DND-41 (cell line): Measurements from ENCODE around the gene RNF144A.
A peak's percentile ranks its signal among the peaks of the same experiment; 100 is the strongest.

Experiments
- ATAC-seq: fragments of 200-7000 bp; cut with Tn5 transposase; 3 replicates; pipeline ENCODE4 v1.9.1; 2021; ENCODE audit warnings: low read depth; ENCODE audit not compliant: insufficient read depth
- DNase-seq: peaks from one replicate; pipeline ENCODE4 v3.0.0-alpha.2; 2020
- H2AFZ ChIP-seq: 2 replicates; pipeline ENCODE4 v1.6.0; 2012; ENCODE audit warnings: low read depth, low read length
- H3K27ac ChIP-seq: 2 replicates; pipeline ENCODE4 v1.5.1; 2012; ENCODE audit warnings: low read length, inconsistent platforms
- H3K27me3 ChIP-seq: fragments of 200-600 bp; sonication (generic); 2 replicates; pipeline ENCODE4 v1.6.0; 2012; ENCODE audit warnings: low read length, mild to moderate bottlenecking, inconsistent platforms; ENCODE audit not compliant: insufficient read depth, poor library complexity
- H3K36me3 ChIP-seq: 2 replicates; pipeline ENCODE4 v1.5.1; 2012; ENCODE audit warnings: low read length, inconsistent platforms; ENCODE audit not compliant: insufficient read depth
- H3K4me1 ChIP-seq: 2 replicates; pipeline ENCODE4 v1.5.1; 2012; ENCODE audit warnings: mild to moderate bottlenecking, low read length; ENCODE audit not compliant: insufficient read depth
- H3K4me2 ChIP-seq: 2 replicates; pipeline ENCODE4 v1.6.0; 2012; ENCODE audit warnings: mild to moderate bottlenecking, moderate library complexity, low read length, inconsistent platforms; ENCODE audit not compliant: insufficient read depth
- H3K4me3 ChIP-seq, 2 experiments: fragments of 200-600 bp in 1 of 2; shearing (Covaris generic) in 1 of 2; 2 replicates each; pipeline ENCODE4 v1.5.1; 2012 to 2016; ENCODE audit warnings: inconsistent platforms in 2 of 2, low read length in 2 of 2, mild to moderate bottlenecking in 2 of 2, low read depth in 1 of 2, moderate library complexity in 1 of 2
- H3K79me2 ChIP-seq: 2 replicates; pipeline ENCODE4 v1.6.0; 2012; ENCODE audit warnings: low read length, inconsistent platforms; ENCODE audit not compliant: insufficient read depth
- H3K9ac ChIP-seq: 2 replicates; pipeline ENCODE4 v1.6.0; 2012; ENCODE audit warnings: low read depth, mild to moderate bottlenecking, inconsistent platforms, low read length, moderate library complexity
- H3K9me3 ChIP-seq: 2 replicates; pipeline ENCODE4 v1.5.1; 2012; ENCODE audit warnings: low read length, moderate library complexity, mild to moderate bottlenecking, inconsistent platforms; ENCODE audit not compliant: insufficient read depth, severe bottlenecking
- H4K20me1 ChIP-seq: 2 replicates; pipeline ENCODE4 v1.6.0; 2012; ENCODE audit warnings: low read length; ENCODE audit not compliant: insufficient read depth
- CTCF ChIP-seq: IDR thresholded peaks from 2 replicates; pipeline ENCODE4 v1.5.1; 2012; ENCODE audit warnings: borderline replicate concordance, low read length, moderate library complexity, mild to moderate bottlenecking; ENCODE audit not compliant: poor library complexity, severe bottlenecking; ENCODE audit errors: extremely low read depth
- EZH2 ChIP-seq: IDR thresholded peaks from 3 replicates; pipeline ENCODE4 v1.6.1; 2012; ENCODE audit warnings: borderline replicate concordance, low read depth, mild to moderate bottlenecking, moderate library complexity, low read length, inconsistent platforms; ENCODE audit not compliant: severe bottlenecking

The RNF144A gene

GRCh38 chr2:7009207-7009911 lies 92.1 kb downstream of the RNF144A start:
- Histone ChIP-seq H3K27me3 (no peaks in the 10 kb centered on the region), H3K36me3 (peaks cover 71% of the 10 kb centered on the region), H3K4me2 (no peak overlapping the region), H3K79me2 (peaks cover 69% of the 10 kb centered on the region), H3K9ac (no peak overlapping the region), H3K9me3 (no peaks in the 10 kb centered on the region), H3K4me1 (peaks cover 12% of the 10 kb centered on the region), H2AFZ (no peak overlapping the region), H3K4me3 (no peak overlapping the region), H3K27ac (no peak overlapping the region), H4K20me1 (peaks cover 50% of the 10 kb centered on the region)
- no peak for TF ChIP-seq CTCF
- TF ChIP-seq EZH2 = no peak
- peak; percentile 25; the same call in 1 of the 3 replicates for ATAC-seq
- DNase-seq = no peak

- peaks cover 8% of the 10 kb centered on the region for H3K4me1 ChIP-seq
- no peak overlapping the region for H3K9ac ChIP-seq
- no peak overlapping the region for H3K27ac ChIP-seq
- H3K4me2 ChIP-seq = no peak overlapping the region
- H3K4me3 ChIP-seq = no peak overlapping the region
- H4K20me1 ChIP-seq = peaks cover 46% of the 10 kb centered on the region
- H3K27me3 ChIP-seq = no peaks in the 10 kb centered on the region
- peaks cover 72% of the 10 kb centered on the region for H3K36me3 ChIP-seq
- ATAC-seq = no peak
- H2AFZ ChIP-seq = no peak overlapping the region
- H3K9me3 ChIP-seq = no peaks in the 10 kb centered on the region
- TF ChIP-seq CTCF (no peak), EZH2 (no peak)
- no peak for DNase-seq
- H3K79me2 ChIP-seq = peaks cover 67% of the 10 kb centered on the region
These were observed 93.3 kb downstream of the RNF144A start for GRCh38 chr2:7010391-7011054.

- no peak overlapping the region for H3K4me2 ChIP-seq
- no peak overlapping the region for H2AFZ ChIP-seq
- peaks cover 63% of the 10 kb centered on the region for H3K79me2 ChIP-seq
- DNase-seq (no peak), ATAC-seq (no peak)
- H4K20me1 ChIP-seq = peaks cover 41% of the 10 kb centered on the region
- H3K4me3 ChIP-seq = no peak overlapping the region
- H3K27ac ChIP-seq = no peak overlapping the region
- peaks cover 8% of the 10 kb centered on the region for H3K4me1 ChIP-seq
- no peak overlapping the region for H3K9ac ChIP-seq
- H3K27me3 ChIP-seq = no peaks in the 10 kb centered on the region
- H3K36me3 ChIP-seq = peaks cover 67% of the 10 kb centered on the region
- TF ChIP-seq EZH2 = no peak
- no peak for TF ChIP-seq CTCF
- no peaks in the 10 kb centered on the region for H3K9me3 ChIP-seq
These were observed 94.3 kb downstream of the RNF144A start for GRCh38 chr2:7011356-7012083.
